Fibroblast of lung (primary cell): ENCODE measurements around the gene MEI1. TPM values are rescaled to one million over a fixed set of nuclear protein-coding genes. Genes with fewer than 3 reads are reported as not detected.

Experiments used
- DNase-seq, 2 donors: peaks; one replicate each; pipeline versions ENCODE4 v3.0.0 to v3.0.0-alpha.2; 2010; ENCODE audit warnings: low read depth in 2 of 2
- H2AFZ ChIP-seq: 2 replicates; pipeline ENCODE4 v1.5.1; 2012; ENCODE audit warnings: low read length, control low read depth, inconsistent platforms
- H3K27ac ChIP-seq: 2 replicates; pipeline ENCODE4 v1.5.1; 2011; ENCODE audit warnings: low read length, control low read depth; ENCODE audit not compliant: insufficient read depth
- H3K27me3 ChIP-seq: 2 replicates; pipeline ENCODE4 v1.5.1; 2011; ENCODE audit warnings: mild to moderate bottlenecking, low read length; ENCODE audit not compliant: control insufficient read depth, insufficient read depth
- H3K36me3 ChIP-seq: 2 replicates; pipeline ENCODE4 v1.5.1; 2011; ENCODE audit warnings: low read length; ENCODE audit not compliant: control insufficient read depth, insufficient read depth
- H3K4me1 ChIP-seq: 2 replicates; pipeline ENCODE4 v1.5.1; 2011; ENCODE audit warnings: low read length; ENCODE audit not compliant: control insufficient read depth, insufficient read depth; ENCODE audit errors: extremely low read depth
- H3K4me2 ChIP-seq: 2 replicates; pipeline ENCODE4 v1.5.1; 2011; ENCODE audit warnings: low read length, control low read depth; ENCODE audit not compliant: insufficient read depth; ENCODE audit errors: extremely low read depth
- H3K4me3 ChIP-seq, 4 experiments: fragments of 200-600 bp in 1 of 4; sonication (generic) in 1 of 4; replicated peaks in 1 of 4; 2 replicates each; pipeline ENCODE4 v1.5.1; 2011 to 2016; ENCODE audit warnings: low read length in 4 of 4, low read depth in 3 of 4, mild to moderate bottlenecking in 3 of 4, control low read depth in 2 of 4, inconsistent platforms in 1 of 4, mixed read lengths in 1 of 4; ENCODE audit not compliant: insufficient read depth in 1 of 4; ENCODE audit errors: control extremely low read depth in 1 of 4
- H3K79me2 ChIP-seq: 2 replicates; pipeline ENCODE4 v1.5.1; 2012; ENCODE audit warnings: mild to moderate bottlenecking, low read length, inconsistent platforms; ENCODE audit not compliant: control insufficient read depth, insufficient read depth
- H3K9ac ChIP-seq: 2 replicates; pipeline ENCODE4 v1.5.1; 2011; ENCODE audit warnings: mild to moderate bottlenecking, low read length, control low read depth; ENCODE audit not compliant: insufficient read depth
- H3K9me3 ChIP-seq: 2 replicates; pipeline ENCODE4 v1.5.1; 2012; ENCODE audit warnings: low read depth, low read length; ENCODE audit not compliant: control insufficient read depth, insufficient read depth
- H4K20me1 ChIP-seq: 2 replicates; pipeline ENCODE4 v1.5.1; 2011; ENCODE audit warnings: low read length; ENCODE audit not compliant: control insufficient read depth, insufficient read depth; ENCODE audit errors: extremely low read depth
- CTCF ChIP-seq, 2 donors: IDR thresholded peaks in 1 of 2; conservative IDR thresholded peaks in 1 of 2; 1 replicate in 1 of 2; 2 replicates in 1 of 2; pipeline ENCODE4 v1.5.1; 2011 to 2012; ENCODE audit warnings: low read length in 2 of 2, control low read depth in 1 of 2, inconsistent platforms in 1 of 2, low read depth in 1 of 2, mild to moderate bottlenecking in 1 of 2
- EZH2 ChIP-seq: IDR thresholded peaks from 2 replicates; pipeline ENCODE4 v1.5.1; 2012; ENCODE audit warnings: low read length, control low read depth, mild to moderate bottlenecking; ENCODE audit errors: missing control alignments
- polyA plus RNA-seq, 2 donors: library from polyadenylated mRNA; depleted of rRNA in 1 of 2; stranded (reverse) in 1 of 2; unstranded in 1 of 2; fragments of >200 nt; gene quantifications; 2 replicates each; pipeline ENCODE4 v1.2.1, GENCODE V29; 2011 to 2012; ENCODE audit warnings: missing spikeins in 1 of 2
- total RNA-seq: library from RNA; depleted of rRNA; stranded (reverse); fragments of >200 nt; gene quantifications from 2 replicates; pipeline ENCODE4 v1.2.1, GENCODE V29; 2014

The MEI1 gene
- total and polyA plus RNA-seq, 2 donors (not counting 1 experiment from before 2014, with no cell fraction given): 0.33 to 4.3 TPM

GRCh38 chr22:41758231-41758630, 58.9 kb downstream of the MEI1 start:
- H3K27me3 ChIP-seq: peaks cover 3% of the 10 kb centered on the region
- no peak overlapping the region for H3K4me2 ChIP-seq
- H3K9me3 ChIP-seq: no peaks in the 10 kb centered on the region
- no peaks in the 10 kb centered on the region for H3K4me1 ChIP-seq
- no peak for DNase-seq
- no peak overlapping the region for H3K9ac ChIP-seq
- H3K79me2 ChIP-seq: no peaks in the 10 kb centered on the region
- H4K20me1 ChIP-seq: no peaks in the 10 kb centered on the region
- TF ChIP-seq CTCF (conservative IDR thresholded peaks at IDR 0.05 in 1 of 2, IDR thresholded peaks at IDR 0.05 in 1 of 2; ENCODE audit: low read depth in 1 of 2, low read length in 2 of 2) (no peak), EZH2 (no peak)
- no peaks in the 10 kb centered on the region for H3K36me3 ChIP-seq
- H3K4me3 ChIP-seq: no peak overlapping the region
- no peak overlapping the region for H2AFZ ChIP-seq
- H3K27ac ChIP-seq: no peak overlapping the region

GRCh38 chr22:41762980-41763779, 63.9 kb downstream of the MEI1 start:
- Histone ChIP-seq H4K20me1 (no peaks in the 10 kb centered on the region), H3K27me3 (no peaks in the 10 kb centered on the region), H3K9ac (no peak overlapping the region), H3K79me2 (no peaks in the 10 kb centered on the region), H3K9me3 (no peaks in the 10 kb centered on the region), H3K4me2 (no peak overlapping the region), H2AFZ (no peak overlapping the region), H3K4me3 (no peak overlapping the region), H3K27ac (no peak overlapping the region), H3K36me3 (no peaks in the 10 kb centered on the region), H3K4me1 (no peaks in the 10 kb centered on the region)
- peak in 1 of 2 donors; percentile 11 for DNase-seq
- TF ChIP-seq CTCF (conservative IDR thresholded peaks at IDR 0.05 in 1 of 2, IDR thresholded peaks at IDR 0.05 in 1 of 2; ENCODE audit: low read depth in 1 of 2, low read length in 2 of 2) (peak in 1 of 2 donors; percentile 39), EZH2 (no peak)

- no peak overlapping the region for H3K4me3 ChIP-seq
- TF ChIP-seq CTCF (conservative IDR thresholded peaks at IDR 0.05 in 1 of 2, IDR thresholded peaks at IDR 0.05 in 1 of 2; ENCODE audit: low read depth in 1 of 2, low read length in 2 of 2): no peak
- TF ChIP-seq EZH2: no peak
- no peaks in the 10 kb centered on the region for H3K27me3 ChIP-seq
- H3K9me3 ChIP-seq: no peaks in the 10 kb centered on the region
- H3K4me2 ChIP-seq: no peak overlapping the region
- no peak for DNase-seq
- no peaks in the 10 kb centered on the region for H4K20me1 ChIP-seq
- H3K79me2 ChIP-seq: no peaks in the 10 kb centered on the region
- H3K4me1 ChIP-seq: no peaks in the 10 kb centered on the region
- no peak overlapping the region for H2AFZ ChIP-seq
- no peak overlapping the region for H3K27ac ChIP-seq
- H3K36me3 ChIP-seq: no peaks in the 10 kb centered on the region
- no peak overlapping the region for H3K9ac ChIP-seq
Measured at GRCh38 chr22:41766476-41766875, 67.2 kb downstream of the MEI1 start.
